GM19395 (cell line): ENCODE measurements around the gene FCSK.
A peak's percentile ranks its signal among the peaks of the same experiment; 100 is the strongest.

Experiments used
- ATAC-seq: cut with Tn5 transposase; IDR thresholded peaks from one replicate; pipeline ENCODE4 v1.9.1; 2021; ENCODE audit warnings: mild to moderate bottlenecking, moderate library complexity; ENCODE audit not compliant: unreplicated experiment

The FCSK gene

GRCh38 chr16:70522216-70523075 lies 68.1 kb downstream of the FCSK start:
- ATAC-seq: no peak

DNA sequence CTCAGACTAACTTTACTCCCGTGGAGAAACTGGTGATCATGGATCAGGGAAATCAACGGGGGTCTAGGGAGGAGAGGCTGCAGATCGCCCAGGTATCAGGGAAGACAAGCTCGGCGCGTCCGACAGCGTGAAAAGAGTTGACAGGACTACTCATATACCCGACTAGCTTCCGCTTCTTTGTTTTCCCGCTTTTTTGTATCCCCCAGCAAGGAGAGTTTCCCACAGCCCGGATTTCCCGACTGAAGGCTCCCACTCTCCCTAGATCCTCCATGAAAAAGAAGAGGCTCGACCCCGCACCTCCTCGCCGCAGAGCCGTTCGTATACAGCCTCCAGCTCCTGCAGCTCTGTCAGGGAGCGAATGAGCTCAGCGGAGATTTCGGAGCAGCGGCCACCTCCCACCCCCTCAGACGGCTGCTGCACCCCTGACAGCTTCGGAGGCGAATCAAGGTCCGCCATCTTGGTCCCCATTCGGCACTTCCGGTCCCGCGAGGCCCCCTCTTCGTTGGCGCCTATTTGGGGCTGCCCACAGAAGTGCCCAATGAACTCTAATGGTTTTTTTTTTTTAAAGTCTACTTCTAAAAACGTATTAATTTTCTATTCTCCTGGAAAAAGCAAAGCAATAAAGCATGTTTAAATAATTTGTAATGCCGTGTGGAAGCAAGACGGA lies 68.8 kb downstream of the FCSK start, which contains the start of gene COG4:
TSS of gene COG4 (minus strand) at position 479 of the 667 bp plus-strand sequence. CDS start at position 468, 11 bp downstream.
- peak; percentile 67 for ATAC-seq

DNA sequence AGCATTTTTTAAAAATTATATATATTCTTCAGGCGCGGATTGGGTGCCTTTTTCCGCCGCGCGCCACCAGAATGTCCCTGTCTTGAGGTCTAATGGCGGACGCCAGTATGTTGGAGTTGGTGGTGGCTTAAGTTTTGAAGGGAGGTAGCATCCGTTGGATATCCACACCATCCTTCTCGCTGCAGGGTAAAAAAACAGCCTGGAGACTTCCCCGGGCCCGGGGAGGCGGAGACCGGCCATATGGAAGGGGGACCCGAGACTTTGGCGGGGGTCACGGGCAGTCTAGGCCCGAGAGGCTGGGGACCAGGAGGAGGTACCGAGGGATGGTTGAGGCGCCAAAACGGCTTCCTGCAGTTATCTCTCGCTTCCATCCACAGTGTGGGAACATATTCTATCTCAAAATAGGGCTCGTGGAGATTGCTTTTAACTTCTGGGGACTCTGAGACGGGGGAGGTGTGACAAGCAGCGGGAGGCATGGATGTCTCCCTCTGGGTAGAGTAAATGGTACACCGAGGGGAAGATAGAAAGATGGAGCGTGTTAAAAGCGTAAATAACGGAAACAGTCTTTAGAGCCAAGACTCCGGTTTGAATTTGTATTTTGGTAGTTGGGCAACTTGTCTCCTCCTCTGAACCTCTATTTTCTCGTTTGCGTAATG lies 69.5 kb downstream of the FCSK start, which contains the start of gene SF3B3:
TSS of gene SF3B3 (plus strand) at position 74 of the 656 bp plus-strand sequence. CDS start 2,841 bp downstream, outside the sequence.
- ATAC-seq: peak; percentile 59

GRCh38 chr16:70524399-70524825 lies 70.0 kb downstream of the FCSK start:
- ATAC-seq: peak; percentile 4

GRCh38 chr16:70526403-70526802 lies 72.0 kb downstream of the FCSK start:
- no peak for ATAC-seq

- ATAC-seq: no peak
Measured at GRCh38 chr16:70527315-70527996, 73.1 kb downstream of the FCSK start.

- no peak for ATAC-seq
Measured at GRCh38 chr16:70529051-70529777, 74.8 kb downstream of the FCSK start.
